ENCODE results near the gene CUEDC1.

Gene CUEDC1

DNA sequence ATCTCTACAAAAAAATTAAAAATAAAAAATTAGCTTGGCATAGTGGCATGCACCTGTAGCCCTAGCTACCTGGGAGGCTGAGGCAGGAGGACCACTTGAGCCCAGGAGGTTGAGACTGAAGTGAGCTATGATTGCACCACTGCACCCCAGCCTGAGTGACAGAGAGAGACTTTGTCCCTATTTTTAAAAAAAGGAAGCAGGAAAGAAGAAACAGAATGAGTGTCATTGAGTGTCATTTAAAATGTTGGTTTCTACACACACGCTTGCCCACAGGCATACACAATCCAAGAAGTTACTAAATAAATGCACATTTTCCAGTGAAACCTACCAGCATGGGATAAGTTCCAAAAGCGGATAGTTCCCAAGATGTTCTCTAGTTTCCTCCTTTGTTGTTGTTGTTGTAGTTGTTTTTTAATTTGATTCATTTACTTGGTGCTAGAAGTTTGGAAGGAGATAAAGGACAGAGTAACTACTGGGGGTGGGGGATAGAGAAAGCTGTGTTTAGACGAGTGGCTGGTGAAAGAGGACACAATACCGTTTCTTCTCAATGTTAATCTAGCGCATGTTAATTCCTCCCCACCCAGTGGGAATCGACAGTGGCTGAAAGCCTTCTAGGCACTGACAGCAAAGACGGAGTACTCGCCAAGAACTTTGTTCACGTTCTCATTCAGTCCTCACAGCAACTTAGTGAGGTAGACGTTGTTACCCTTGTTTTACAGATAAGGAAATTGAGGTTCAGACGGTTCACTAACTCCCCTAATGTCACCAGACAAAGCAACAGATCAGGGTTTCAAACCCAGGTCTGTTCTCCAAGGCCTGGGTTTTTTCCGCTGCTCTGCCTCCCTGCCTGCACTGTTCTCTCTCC, 122.7 kb downstream of the CUEDC1 start:
- no peak for DNase-seq

DNA sequence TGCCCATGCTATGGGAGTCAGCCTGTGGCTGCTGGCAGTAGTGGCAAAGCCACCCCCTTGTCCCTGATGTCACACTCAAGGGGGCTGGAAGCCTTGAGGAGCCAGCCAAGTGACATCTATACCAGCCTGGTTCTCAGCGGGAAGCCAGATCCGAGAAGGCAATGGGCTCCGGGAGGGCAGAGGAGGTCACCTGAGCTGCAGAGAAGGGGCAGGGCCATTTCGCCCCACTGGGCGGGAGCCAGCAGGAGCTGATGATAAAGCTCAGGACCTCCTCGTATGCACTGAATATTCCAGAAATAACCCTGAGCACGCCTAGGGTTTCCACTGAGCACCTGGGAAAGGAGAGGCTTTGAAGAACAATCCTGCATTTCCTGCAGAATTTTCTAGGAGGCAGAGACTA, 124.3 kb downstream of the CUEDC1 start:
- no peak for DNase-seq

DNA sequence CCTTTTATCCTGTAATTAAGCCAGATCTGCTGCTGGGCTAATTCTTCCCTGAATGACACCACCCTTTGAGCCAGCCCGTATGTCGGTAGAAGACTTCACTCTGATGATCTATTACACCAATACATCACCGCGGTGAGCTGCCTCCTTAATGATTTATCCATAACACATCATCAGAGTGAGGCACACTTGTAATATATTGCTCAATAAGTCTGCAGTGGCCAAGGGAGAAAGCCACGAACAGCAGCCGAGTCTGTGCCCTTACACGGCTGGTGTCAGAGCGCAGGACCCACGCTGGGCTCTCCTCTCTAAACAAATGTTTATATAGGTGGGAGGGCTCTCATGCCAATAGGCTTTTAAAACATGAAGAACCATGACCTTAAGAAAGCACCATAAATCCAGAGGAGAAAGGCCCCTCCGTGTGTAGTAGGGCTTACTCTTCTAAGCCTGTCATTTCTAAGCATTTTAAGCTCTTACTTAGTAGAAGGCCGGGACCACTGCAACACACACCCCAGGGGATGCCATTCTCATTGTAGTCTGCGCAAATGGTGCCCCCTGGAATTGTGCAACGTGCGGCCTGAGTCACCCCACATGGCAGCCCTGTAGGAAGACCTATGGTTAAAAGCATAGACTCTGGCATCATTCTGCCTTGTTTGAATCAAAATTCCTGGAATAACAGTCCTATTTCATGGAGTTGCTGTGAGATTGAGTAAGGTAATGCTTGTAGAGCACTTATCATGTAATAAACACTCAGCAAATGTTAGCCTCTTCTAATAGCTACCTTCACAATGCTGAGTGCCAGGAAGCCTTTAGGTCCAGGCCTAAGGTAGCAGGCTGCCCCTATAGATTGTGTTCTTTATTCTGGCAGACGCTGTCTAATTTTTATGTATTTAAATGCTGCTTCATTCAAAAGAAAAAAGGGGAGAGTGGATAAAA, 131.5 kb downstream of the CUEDC1 start:
- peak; percentile 15 for DNase-seq

DNA sequence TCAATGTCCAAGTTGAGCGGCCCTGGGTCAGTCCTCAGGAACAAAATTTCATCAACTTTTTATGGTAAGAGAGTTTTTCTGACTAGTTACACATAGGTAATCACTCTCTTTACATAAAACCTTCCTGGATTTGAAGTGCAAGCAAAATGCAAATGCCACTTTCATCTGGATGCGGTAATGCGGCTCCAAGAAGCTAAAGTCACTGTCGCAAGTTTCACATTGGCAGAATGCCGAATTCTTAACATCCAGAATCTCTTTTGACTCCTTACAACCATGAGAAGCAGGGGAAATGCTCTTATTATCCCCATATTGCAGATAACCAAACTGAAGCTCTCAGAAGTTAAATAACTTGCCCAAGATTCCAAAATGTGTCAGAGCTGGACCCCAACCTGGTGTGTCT, 135.3 kb downstream of the CUEDC1 start:
- no peak for DNase-seq

DNA sequence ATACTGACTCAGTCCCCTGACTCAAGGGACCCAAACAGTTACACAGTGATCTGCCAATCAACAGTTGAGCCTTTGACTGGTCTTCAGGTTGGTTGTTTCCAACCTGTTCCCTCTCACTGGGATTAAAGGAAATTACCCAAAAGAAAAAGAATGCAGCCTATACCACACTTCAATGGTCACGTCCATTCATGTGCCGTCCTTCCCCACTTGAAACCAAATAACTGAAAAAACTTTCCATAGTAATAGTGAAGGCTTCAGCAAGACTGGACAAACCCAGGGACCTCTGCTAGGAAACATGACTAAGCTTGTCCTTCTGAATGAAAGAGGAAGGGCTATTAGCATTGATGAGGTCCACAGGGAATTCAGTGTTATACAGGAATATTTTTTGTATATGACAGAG, 135.9 kb downstream of the CUEDC1 start:
- no peak for DNase-seq

DNA sequence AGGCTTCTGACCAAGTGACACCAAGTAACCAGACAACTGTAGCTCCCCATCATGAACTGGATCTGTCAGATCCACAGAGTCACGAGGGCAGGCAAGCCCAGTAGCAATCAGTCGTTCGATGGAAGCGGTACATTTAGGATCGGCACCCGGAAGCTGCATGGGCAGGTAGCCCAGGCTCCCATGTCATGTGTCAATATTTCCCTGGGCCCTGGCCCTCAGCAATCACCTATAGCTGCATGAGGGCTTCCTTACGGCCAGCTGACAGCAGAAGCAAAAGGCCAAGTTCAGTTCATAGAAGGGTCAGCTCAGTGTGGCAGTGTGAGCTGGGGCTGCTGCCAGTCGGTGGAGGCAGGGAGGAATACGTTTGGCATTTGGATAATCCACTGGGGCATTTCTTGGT, 137.1 kb downstream of the CUEDC1 start:
- no peak for DNase-seq

DNA sequence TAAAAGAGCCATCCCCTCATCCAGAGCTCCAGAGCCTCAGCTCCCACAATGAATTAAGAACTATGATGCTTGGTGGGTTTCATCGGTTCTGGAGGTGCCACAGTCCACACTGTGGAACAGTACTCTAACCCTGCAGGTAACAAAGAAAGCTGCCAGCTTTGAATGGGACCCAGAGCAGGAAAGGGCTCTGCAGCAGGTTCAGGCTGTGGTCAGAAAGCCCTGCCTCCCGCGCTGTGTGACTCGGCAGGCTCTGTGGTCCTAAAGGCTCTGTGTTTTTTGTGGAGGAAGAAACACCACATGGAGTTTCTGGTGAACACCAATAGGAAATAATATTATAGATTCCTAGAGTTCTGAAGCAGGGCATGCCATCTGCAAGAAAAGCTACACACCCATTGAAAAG, 137.9 kb downstream of the CUEDC1 start:
- no peak for DNase-seq

DNA sequence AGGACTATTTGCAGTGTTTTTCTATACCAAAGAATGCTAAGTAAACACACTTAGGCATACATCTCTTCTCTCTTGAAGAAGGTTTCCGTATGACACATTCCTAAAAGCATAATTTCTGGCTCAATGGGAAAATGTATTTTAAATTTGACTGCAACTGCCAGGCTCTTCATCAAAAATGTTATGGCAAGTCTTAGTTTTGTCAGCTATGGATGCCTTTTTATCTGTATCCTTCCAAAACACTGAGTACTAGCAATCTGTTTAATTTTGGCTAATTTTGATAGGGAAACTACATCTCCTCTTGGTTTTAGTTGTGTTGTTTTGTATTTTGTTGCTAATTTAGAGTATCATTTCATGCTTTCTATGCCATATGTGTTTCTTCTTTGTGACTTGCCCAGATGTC, 140.8 kb downstream of the CUEDC1 start:
- DNase-seq = no peak

DNA sequence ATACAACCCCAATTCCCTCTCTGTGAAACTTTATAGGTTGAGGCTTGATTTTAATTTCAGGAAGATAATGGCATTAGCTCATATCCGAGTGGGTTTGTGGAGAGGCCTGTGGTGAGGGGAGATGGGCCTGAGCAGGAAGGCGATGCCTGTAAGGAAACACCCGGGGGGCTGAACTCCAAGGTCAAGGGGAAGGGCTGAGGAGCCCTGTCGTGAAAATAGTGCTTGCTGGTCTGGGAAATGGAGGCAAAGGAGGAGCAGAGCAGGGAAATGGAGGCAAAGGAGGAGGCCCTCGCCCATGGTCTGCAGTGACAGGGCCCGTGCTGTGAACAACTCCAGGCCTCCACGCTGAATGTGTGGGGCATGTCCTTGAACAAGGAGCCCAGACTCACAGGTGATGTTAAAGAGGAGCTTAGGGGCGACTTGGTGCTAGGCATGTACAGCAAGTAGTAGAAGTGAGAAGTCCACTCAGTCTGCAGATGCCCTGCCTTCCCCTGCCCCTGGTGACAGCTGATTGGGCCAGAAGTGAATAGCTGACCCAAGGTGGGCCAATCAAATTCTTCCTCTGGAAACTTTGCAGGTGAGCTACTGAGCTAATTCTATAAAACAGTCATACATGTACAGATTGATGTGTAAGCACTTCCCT, 143.5 kb downstream of the CUEDC1 start:
- no peak for DNase-seq
